ENCODE results near the gene TRAPPC3.

TRAPPC3 gene

GRCh38 chr1:36097693-36098585 lies 51.3 kb downstream of the TRAPPC3 start:
- H3K4me3 ChIP-seq (replicated peaks; ENCODE audit: low read depth, low read length), result no peak overlapping the region
- TF ChIP-seq CTCF (IDR thresholded peaks at IDR 0.05; ENCODE audit: low read length, missing control alignments), result no peak
- no peak for DNase-seq (ENCODE audit: low read depth)

- H3K4me3 ChIP-seq (replicated peaks; ENCODE audit: low read depth, low read length), result no peak overlapping the region
- TF ChIP-seq CTCF (IDR thresholded peaks at IDR 0.05; ENCODE audit: low read length, missing control alignments), result no peak
- no peak for DNase-seq (ENCODE audit: low read depth)
Measured at GRCh38 chr1:36096500-36097432, 52.5 kb downstream of the TRAPPC3 start.

GRCh38 chr1:36095760-36096405 lies 53.4 kb downstream of the TRAPPC3 start:
- no peak for TF ChIP-seq CTCF (IDR thresholded peaks at IDR 0.05; ENCODE audit: low read length, missing control alignments)

GRCh38 chr1:36094621-36095061 lies 54.6 kb downstream of the TRAPPC3 start:
- DNase-seq (ENCODE audit: low read depth), result no peak
- no peak for TF ChIP-seq CTCF (IDR thresholded peaks at IDR 0.05; ENCODE audit: low read length, missing control alignments)
- H3K4me3 ChIP-seq (replicated peaks; ENCODE audit: low read depth, low read length), result no peak overlapping the region

More at GRCh38 chr1:36095760-36096405, 53.4 kb downstream of the TRAPPC3 start:
- DNase-seq (ENCODE audit: low read depth), result no peak
- H3K4me3 ChIP-seq (replicated peaks; ENCODE audit: low read depth, low read length), result no peak overlapping the region

- no peak for TF ChIP-seq CTCF (IDR thresholded peaks at IDR 0.05; ENCODE audit: low read length, missing control alignments)
- DNase-seq (ENCODE audit: low read depth), result no peak
- no peak overlapping the region for H3K4me3 ChIP-seq (replicated peaks; ENCODE audit: low read depth, low read length)
Measured at GRCh38 chr1:36093929-36094328, 55.4 kb downstream of the TRAPPC3 start.

- TF ChIP-seq CTCF (IDR thresholded peaks at IDR 0.05; ENCODE audit: low read length, missing control alignments), result no peak
- DNase-seq (ENCODE audit: low read depth), result no peak
- H3K4me3 ChIP-seq (replicated peaks; ENCODE audit: low read depth, low read length), result no peak overlapping the region
Measured at GRCh38 chr1:36093226-36093625, 56.1 kb downstream of the TRAPPC3 start.

All from fibroblast of pulmonary artery (primary cell).